HG02623 (cell line): ENCODE measurements around the gene CTDSP2.
"Not testable (repeated sequence)": the region's sequence is repeated elsewhere in the genome, so short reads cannot be mapped to it uniquely, and the experiment has no call there.

ENCODE experiments used
- ATAC-seq: cut with Tn5 transposase; IDR thresholded peaks from one replicate; pipeline ENCODE4 v1.9.1; 2021; ENCODE audit warnings: moderate library complexity; ENCODE audit not compliant: unreplicated experiment

Gene CTDSP2

DNA sequence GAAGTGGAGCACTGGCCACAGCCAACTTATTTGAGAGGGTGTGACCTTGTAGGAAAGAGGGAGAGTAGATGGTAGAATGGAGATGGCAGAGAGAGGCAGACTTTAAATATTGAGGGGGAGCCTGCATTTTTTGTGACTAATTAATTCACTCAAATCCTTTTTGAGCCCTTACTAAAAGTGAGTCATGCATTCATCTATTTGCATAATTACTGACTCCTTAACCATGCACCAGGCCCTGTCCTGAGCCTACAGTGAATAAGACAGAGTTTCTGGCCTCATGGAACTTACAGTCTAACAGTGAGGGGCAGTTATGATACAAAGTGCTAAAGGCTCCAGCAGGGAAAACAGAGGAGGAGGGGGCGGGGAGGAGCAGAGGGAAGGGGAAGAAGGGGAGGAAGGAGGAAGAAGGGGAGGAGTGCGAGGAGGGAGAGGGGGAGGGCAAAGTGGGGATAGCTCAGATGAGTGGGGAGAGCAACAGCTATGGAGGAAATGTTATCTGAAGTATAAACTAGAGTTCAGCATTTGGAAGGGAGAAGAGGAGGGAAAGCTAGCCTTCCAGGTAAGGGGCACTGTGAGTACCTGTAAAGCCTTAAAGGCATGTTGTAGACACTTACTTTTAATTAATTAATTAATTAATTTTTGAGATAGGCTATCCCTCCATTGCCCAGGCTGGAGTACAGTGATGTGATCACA lies 7.5 kb upstream of the CTDSP2 start:
- no peak for ATAC-seq

- ATAC-seq = no peak
These were observed 6.3 kb upstream of the CTDSP2 start for GRCh38 chr12:57852620-57853500.

DNA sequence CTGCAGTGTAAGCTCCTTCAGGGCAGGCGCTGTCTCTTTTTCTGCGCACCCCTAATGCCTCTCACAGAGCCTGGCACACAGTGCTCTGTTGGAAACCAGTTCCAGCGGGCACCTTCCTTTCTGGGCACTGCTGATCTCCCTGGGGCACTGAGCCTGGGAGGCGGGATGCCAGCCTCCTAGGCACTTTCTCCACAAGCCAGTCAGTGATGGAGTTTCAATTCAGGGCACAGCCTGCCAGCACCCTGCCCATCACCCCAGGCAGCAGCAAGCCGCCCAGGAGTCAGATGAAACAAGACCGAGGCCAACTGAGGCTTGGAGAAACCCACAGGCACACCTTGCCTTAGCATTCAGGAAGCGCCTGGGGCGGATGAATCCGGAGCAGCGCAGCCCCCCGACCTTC lies 5.7 kb upstream of the CTDSP2 start:
- ATAC-seq = no peak

DNA sequence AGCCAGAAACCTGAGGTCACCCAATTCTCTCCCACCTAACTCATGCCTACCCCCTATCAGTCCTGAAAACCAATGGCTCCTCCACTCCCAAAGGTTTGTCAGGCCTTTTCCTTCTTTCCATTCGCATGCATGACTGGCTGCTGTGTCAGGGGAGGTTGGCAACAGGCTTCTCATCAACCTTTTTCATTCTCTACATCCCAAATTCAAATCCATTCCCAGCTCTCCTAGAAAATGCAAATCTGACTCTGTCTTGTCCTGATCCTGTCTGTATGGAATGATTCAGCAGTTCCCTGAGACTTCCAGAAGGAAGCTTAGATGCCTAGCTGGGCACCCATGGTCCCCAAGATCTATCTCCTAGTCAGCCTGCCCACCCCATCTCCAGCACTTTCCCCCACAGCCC lies 5.0 kb upstream of the CTDSP2 start:
- no peak for ATAC-seq

GRCh38 chr12:57850854-57851430 lies 4.4 kb upstream of the CTDSP2 start:
- ATAC-seq = peak; percentile 32

GRCh38 chr12:57849447-57849846 lies 2.9 kb upstream of the CTDSP2 start:
- not testable (repeated sequence) for ATAC-seq

DNA sequence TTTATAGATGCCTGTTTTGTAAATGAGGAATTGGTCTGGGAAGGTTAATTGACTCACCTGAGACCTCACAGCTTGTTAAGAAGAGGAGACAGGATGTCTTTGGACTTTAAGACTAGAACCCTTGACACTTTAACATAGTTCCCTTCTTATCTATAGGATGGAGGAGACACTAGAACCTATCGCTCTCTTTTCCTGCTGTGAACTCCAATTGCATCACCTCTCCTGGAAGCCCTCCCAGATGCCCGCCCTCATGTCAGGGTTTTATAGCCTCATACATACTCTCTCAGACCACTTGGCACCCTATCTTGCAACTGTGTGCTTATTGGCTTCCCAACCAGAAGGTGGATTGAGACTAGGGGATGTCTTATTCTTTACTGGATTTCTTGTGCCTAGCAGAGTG lies 2.5 kb upstream of the CTDSP2 start:
- no peak for ATAC-seq

- no peak for ATAC-seq
These were observed 1.7 kb upstream of the CTDSP2 start for GRCh38 chr12:57848208-57848607.

DNA sequence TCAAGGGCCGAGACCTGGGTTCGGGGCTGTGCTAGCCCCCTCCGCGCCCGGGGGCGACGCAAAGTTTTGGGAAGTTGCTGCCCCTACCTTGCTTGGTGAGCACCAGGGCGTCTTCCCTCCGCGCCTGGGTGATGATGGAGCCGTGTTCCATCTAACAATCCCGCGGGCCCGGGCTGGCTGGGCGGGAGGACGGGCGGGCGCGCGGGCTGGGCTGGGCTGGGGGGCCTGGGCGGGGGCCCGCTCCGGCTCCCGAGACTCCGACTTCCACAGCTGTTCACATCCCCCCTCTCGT lies 298 bp downstream of the CTDSP2 start:
- peak; percentile 6 for ATAC-seq

GRCh38 chr12:57845478-57846284 lies 848 bp downstream of the CTDSP2 start:
- peak; percentile 23 for ATAC-seq

DNA sequence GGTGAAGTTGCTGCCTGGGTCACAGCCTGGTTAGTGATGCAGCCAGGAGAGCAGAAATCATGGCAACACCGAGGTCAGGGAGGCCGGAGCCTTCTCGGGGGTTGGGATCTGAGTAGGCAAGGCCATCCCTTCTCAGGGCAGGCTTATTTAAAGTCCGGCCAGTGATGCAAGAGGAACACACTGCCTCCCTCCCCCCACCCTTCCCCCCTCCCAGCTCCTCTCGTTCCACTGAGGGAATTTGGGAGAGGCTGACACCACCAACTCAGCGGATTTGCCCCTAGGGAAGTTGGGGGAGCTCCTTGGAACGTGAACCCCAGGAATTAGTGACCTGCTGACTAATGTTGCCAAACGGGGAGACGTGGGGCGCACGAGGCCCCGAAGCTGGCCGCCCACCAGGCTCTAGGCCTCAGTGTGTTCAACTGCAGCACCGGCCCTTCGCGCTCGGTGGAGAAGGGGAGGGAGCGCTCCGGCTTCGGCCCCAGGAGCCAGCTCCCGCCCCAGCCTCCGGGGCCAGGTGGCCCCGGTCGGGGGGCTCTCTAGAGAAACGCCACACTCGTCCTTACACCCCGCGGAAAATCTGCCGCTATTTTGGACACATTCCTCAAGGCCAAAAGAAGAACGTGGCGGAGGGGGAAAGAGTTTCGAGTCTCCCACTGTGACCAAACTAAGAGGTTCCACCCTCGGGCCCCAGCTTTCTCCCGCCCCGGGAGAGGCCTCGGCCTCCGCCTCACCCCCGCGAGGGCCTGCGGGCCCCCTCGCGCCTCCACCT lies 1.6 kb downstream of the CTDSP2 start:
- peak; percentile 4 for ATAC-seq

DNA sequence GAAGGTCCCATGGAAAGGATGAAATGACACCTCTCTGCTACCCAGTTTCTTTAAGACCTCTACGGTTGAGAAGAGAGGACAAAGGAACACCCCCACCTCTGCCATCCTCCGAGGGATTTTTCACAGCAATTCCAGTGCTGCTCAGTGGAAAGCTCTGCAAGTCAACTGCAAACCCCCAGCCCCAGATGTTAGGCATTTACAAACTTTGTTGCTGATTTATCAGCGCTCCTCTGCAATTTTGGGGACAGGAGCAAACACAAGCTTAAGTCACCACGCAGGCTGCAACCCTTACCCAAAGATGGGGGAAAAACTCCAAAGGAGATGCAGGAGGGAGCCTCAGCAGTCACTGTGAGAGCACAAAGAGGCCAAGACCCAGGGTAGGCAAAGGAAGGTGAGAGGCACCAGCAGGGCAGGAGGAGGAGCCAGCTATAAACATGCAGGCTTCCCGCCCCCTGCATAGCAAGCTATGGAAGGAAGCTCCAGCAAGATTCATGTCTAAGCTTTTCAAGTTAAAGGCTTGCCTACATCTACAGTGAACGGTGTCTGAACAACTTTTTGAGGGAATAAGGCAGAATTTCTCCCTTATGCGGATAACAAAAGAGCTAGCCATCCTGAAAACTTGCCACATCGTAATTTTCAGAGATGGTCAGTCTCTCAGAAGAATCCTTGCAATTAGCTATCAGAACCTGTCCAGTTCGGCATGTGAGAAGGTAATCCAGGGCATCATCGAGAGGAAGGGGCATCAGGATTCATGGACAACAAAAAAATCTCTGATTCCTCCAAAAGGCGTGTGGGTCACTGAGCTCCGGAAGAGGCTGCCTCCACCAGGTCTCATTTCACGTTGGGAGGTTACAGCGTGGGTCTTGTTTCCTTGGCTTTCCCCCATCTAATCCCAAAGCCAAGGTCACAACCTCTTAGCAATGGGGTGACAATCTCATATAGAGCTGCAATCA lies 3.9 kb downstream of the CTDSP2 start:
- no peak for ATAC-seq

- ATAC-seq = no peak
These were observed 5.1 kb downstream of the CTDSP2 start for GRCh38 chr12:57841445-57841844.

GRCh38 chr12:57840726-57841125 lies 5.8 kb downstream of the CTDSP2 start:
- no peak for ATAC-seq

- ATAC-seq = no peak
These were observed 6.5 kb downstream of the CTDSP2 start for GRCh38 chr12:57839996-57840395.

GRCh38 chr12:57838594-57839302 lies 7.8 kb downstream of the CTDSP2 start:
- ATAC-seq = no peak

DNA sequence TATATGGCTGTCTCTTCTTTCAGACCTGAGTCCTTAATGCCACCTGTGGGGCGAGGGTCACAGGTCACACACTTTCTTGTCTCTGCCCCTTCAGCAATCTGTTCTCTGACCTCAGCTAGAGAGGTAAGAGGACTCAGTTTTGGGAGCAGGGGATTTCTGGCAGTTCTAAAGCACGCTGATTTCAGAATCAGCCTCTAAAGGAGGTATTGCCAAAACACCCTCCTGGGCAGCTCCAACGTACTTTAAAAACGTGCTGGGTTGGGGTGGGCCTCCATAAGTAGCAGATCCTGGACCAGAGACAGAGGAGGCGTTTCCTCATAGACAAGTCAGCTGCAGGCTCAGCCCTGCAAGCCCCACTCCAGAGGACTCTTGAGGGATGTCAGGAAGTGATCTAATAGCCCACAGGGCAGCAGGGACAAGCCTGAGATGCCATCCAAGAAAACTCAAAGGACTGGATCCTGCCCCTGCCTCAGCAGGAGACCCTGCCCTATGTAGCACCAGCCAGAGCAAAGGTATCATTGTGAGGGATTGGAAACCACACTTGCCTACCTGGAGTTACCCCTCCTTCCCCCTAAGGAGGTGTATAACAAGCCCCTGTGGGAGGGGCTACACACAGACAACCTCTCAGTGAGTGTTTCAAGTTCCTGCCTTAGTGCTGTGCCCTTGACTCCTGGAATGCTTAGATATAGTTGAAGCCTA lies 8.5 kb downstream of the CTDSP2 start:
- no peak for ATAC-seq
